OCI-LY7 (cell line): ENCODE measurements around the gene MCM6. TPM values are rescaled to one million over a fixed set of nuclear protein-coding genes. Genes with fewer than 3 reads are reported as not detected.

ENCODE experiments used
- BruUV-seq: library from RNA; stranded (reverse); fragments of 400-500 nt; replicated peaks from 2 replicates; lab custom pipeline; 2021; lab: Mats Ljungman, UMichigan
- CTCF ChIA-PET: fragments of 300-600 bp; sonication (Branson Sonifier 250); formaldehyde crosslinking; loops from one replicate; lab custom pipeline; 2022; ENCODE audit warnings: antibody characterized with exemption; ENCODE audit not compliant: unreplicated experiment; lab: Charles Lee
- POLR2A ChIA-PET: fragments of 300-600 bp; sonication (Branson Sonifier 250); formaldehyde crosslinking; loops from one replicate; lab custom pipeline; 2022; ENCODE audit warnings: antibody characterized with exemption; lab: Charles Lee
- DNase-seq: peaks from one replicate; pipeline ENCODE4 v3.0.0-alpha.2; 2015; ENCODE audit warnings: low spot score
- H2AFZ ChIP-seq: fragments of 200-600 bp; sonication (generic), shearing (Covaris generic); 2 replicates; pipeline ENCODE4 v1.6.1; 2014; ENCODE audit warnings: mild to moderate bottlenecking, antibody characterized with exemption, low read length, moderate library complexity
- H3K27ac ChIP-seq: fragments of 200-600 bp; sonication (generic); 2 replicates; pipeline ENCODE4 v1.5.1; 2014; ENCODE audit warnings: mixed run types, low read depth, mild to moderate bottlenecking, moderate library complexity, low read length, inconsistent platforms; ENCODE audit not compliant: poor library complexity, severe bottlenecking
- H3K36me3 ChIP-seq: fragments of 200-600 bp; sonication (generic); 2 replicates; pipeline ENCODE4 v1.6.1; 2014; ENCODE audit warnings: mild to moderate bottlenecking, antibody characterized with exemption, low read length, moderate library complexity, mixed read lengths; ENCODE audit not compliant: insufficient read depth
- H3K4me1 ChIP-seq: fragments of 200-600 bp; sonication (generic); 2 replicates; pipeline ENCODE4 v1.5.1; 2014; ENCODE audit warnings: mild to moderate bottlenecking, low read length; ENCODE audit not compliant: insufficient read depth, poor library complexity, severe bottlenecking
- H3K4me2 ChIP-seq: fragments of 200-600 bp; sonication (generic); 2 replicates; pipeline ENCODE4 v1.6.1; 2014; ENCODE audit warnings: mild to moderate bottlenecking, low read length
- H3K4me3 ChIP-seq: fragments of 200-600 bp; sonication (generic); 2 replicates; pipeline ENCODE4 v1.5.1; 2014; ENCODE audit warnings: mild to moderate bottlenecking, low read depth, low read length; ENCODE audit not compliant: poor library complexity, severe bottlenecking
- H3K79me2 ChIP-seq: fragments of 200-600 bp; sonication (generic); 2 replicates; pipeline ENCODE4 v1.6.1; 2016; ENCODE audit warnings: low read depth, mild to moderate bottlenecking, low read length, moderate library complexity, mixed read lengths; ENCODE audit not compliant: insufficient read depth
- H3K9me2 ChIP-seq: fragments of 200-600 bp; sonication (generic); 2 replicates; pipeline ENCODE4 v1.6.1; 2016; ENCODE audit warnings: mild to moderate bottlenecking, low read length, mixed read lengths; ENCODE audit not compliant: insufficient read depth
- H3K9me3 ChIP-seq: fragments of 200-600 bp; sonication (generic); 2 replicates; pipeline ENCODE4 v1.6.1; 2014; ENCODE audit warnings: mild to moderate bottlenecking, mixed run types, low read length, mixed read lengths
- H4K20me1 ChIP-seq: fragments of 200-600 bp; sonication (generic); 2 replicates; pipeline ENCODE4 v1.6.1; 2014; ENCODE audit warnings: mild to moderate bottlenecking, antibody characterized with exemption, low read length, moderate library complexity, mixed read lengths; ENCODE audit not compliant: insufficient read depth
- CTCF ChIP-seq: fragments of 200-600 bp; sonication (generic); conservative IDR thresholded peaks from 2 replicates; pipeline ENCODE4 v1.5.1; 2014; ENCODE audit warnings: mild to moderate bottlenecking, antibody characterized with exemption, low read length, moderate library complexity, mixed read lengths
- EZH2phosphoT487 ChIP-seq: fragments of 200-600 bp; sonication (generic); IDR thresholded peaks from 2 replicates; pipeline ENCODE4 v1.6.1; 2018; ENCODE audit warnings: low read depth, borderline replicate concordance, mild to moderate bottlenecking, mixed run types, antibody characterized with exemption, low read length, moderate library complexity, mixed read lengths
- intact Hi-C: fragments of 100-400 bp; cut with micrococcal nuclease; formaldehyde crosslinking; loops from one replicate; pipeline ENCODE4 v1.10.0; 2022; ENCODE audit not compliant: unreplicated experiment
- total RNA-seq, 2 experiments: library from RNA; depleted of rRNA in 1 of 2; stranded (reverse); fragments of >200 nt in 1 of 2; shearing (Covaris generic) in 1 of 2; gene quantifications; 2 replicates each; pipeline ENCODE4 v1.2.3, GENCODE V29; 2014 to 2022

MCM6 gene
- total RNA-seq, 2 experiments from 2014 or later: 61.2 to 171 TPM

DNA sequence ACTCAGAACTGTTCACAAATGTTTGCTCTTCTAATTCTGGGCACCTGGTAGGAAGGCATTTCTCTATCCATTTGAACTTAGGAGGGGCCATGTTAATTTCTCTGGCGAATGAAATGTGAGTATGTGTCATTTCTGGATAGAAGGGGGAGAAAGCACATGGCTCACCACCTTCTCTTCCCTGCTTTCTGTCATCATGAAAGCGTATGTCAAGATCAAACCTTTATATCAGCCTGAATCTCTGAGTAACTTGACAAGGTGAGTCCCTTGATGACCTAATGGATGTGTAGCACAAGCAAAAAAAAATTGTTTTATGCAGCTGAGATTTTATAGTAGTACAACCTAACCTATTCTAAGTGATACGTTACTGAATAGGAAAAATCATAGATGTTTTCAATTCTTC, 27.2 kb downstream of the MCM6 start:
- intact Hi-C loops: loop anchor here (2.0 kb wide), 1 partner anchor 14 kb away; no protein-coding TSS in a partner anchor
- ChIA-PET POLR2A (interaction anchor here (0.6 to 0.8 kb wide), 2 partner anchors 18 to 817 kb away, joined by 3 read pairs; no protein-coding TSS in a partner anchor), CTCF (no interaction called here)
- peaks cover 100% of the 10 kb centered on the region for H3K36me3 ChIP-seq
- BruUV-seq: no TSS peak
- no peak for DNase-seq
- TF ChIP-seq EZH2phosphoT487: no peak
- no peak for TF ChIP-seq CTCF
- H3K9me2 ChIP-seq: no peaks in the 10 kb centered on the region
- no peaks in the 10 kb centered on the region for H3K9me3 ChIP-seq
- H2AFZ ChIP-seq: no peak overlapping the region
- H3K27ac ChIP-seq: no peak overlapping the region
- H4K20me1 ChIP-seq: no peaks in the 10 kb centered on the region; the same call in 1 of the 2 replicates
- no peaks in the 10 kb centered on the region for H3K4me1 ChIP-seq
- H3K4me3 ChIP-seq: no peak overlapping the region
- no peak overlapping the region for H3K4me2 ChIP-seq
- peaks cover 4% of the 10 kb centered on the region; the same call in 1 of the 2 replicates for H3K79me2 ChIP-seq

- no peak for TF ChIP-seq EZH2phosphoT487
- no peak for TF ChIP-seq CTCF
- Histone ChIP-seq H3K27ac (no peak overlapping the region), H3K79me2 (peaks cover 4% of the 10 kb centered on the region; the same call in 1 of the 2 replicates), H3K4me2 (no peak overlapping the region), H3K9me3 (no peaks in the 10 kb centered on the region), H3K4me1 (no peaks in the 10 kb centered on the region), H3K36me3 (peaks cover 99% of the 10 kb centered on the region), H4K20me1 (no peaks in the 10 kb centered on the region), H3K9me2 (no peaks in the 10 kb centered on the region), H2AFZ (no peak overlapping the region), H3K4me3 (no peak overlapping the region)
- ChIA-PET POLR2A (no interaction called here), CTCF (no interaction called here)
- no peak for DNase-seq
- intact Hi-C loops: no loop called here
- BruUV-seq: no TSS peak
Observed at GRCh38 chr2:135845997-135846396, 30.2 kb downstream of the MCM6 start.

DNA sequence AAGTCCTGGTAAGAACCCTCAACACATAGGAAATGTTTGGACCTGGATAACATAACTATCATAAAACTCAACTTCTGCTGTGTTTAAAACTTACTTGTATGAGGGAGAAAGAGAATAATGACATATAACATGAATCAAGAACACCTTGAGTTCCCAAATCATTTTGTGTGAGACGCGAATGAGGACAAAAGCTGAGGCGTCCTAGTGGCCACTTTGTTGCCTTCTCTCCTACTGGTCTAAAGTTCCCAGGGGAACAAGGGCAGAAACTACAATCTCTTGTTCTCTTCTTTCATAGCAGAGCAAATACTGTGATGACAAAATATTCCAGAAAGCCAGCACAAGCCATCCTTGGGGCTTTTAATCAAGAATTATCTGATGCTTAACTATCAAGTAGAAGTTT, 31.0 kb downstream of the MCM6 start:
- H3K4me1 ChIP-seq: no peaks in the 10 kb centered on the region
- POLR2A ChIA-PET: no interaction called here
- no peaks in the 10 kb centered on the region for H4K20me1 ChIP-seq
- no peaks in the 10 kb centered on the region for H3K9me2 ChIP-seq
- no peak overlapping the region for H2AFZ ChIP-seq
- CTCF ChIA-PET: no interaction called here
- no peak for DNase-seq
- peaks cover 99% of the 10 kb centered on the region for H3K36me3 ChIP-seq
- intact Hi-C loops: no loop called here
- H3K9me3 ChIP-seq: no peaks in the 10 kb centered on the region
- no peak overlapping the region for H3K27ac ChIP-seq
- H3K79me2 ChIP-seq: peaks cover 4% of the 10 kb centered on the region; the same call in 1 of the 2 replicates
- no peak for TF ChIP-seq CTCF
- TF ChIP-seq EZH2phosphoT487: no peak
- no peak overlapping the region for H3K4me3 ChIP-seq
- no peak overlapping the region for H3K4me2 ChIP-seq
- BruUV-seq: no TSS peak
